T-cell (primary cell): ENCODE data around the gene LRP1B. TPM values are rescaled to one million over a fixed set of nuclear protein-coding genes. Genes with fewer than 3 reads are reported as not detected.

Source experiments
- ATAC-seq, 4 experiments: fragments of 200-7000 bp in 3 of 4; fragments of 150-1000 bp in 1 of 4; cut with Tn5 transposase; replicated peaks in 1 of 4; 1 replicate in 3 of 4; 2 replicates in 1 of 4; pipeline ENCODE4 v1.10.0; 2021; ENCODE audit warnings: moderate library complexity in 3 of 4, mild to moderate bottlenecking in 2 of 4, moderate number of reproducible peaks in 1 of 4
- CTCF ChIA-PET, 2 donors: fragments of 300-600 bp; sonication (Branson Sonifier 250); formaldehyde crosslinking; loops; one replicate each; lab custom pipeline; 2022; ENCODE audit warnings: antibody characterized with exemption in 2 of 2; lab: Charles Lee
- POLR2A ChIA-PET, 2 donors: fragments of 300-600 bp; sonication (Branson Sonifier 250); formaldehyde crosslinking; loops; one replicate each; lab custom pipeline; 2022; ENCODE audit warnings: antibody characterized with exemption in 2 of 2; lab: Charles Lee
- DNase-seq, 35 experiments: peaks; one replicate each; pipeline versions ENCODE4 v3.0.0 to v3.0.0-alpha.2; 2013 to 2023
- H3K27ac ChIP-seq: one replicate; pipeline ENCODE4 v1.5.1; 2013; ENCODE audit warnings: low read length
- H3K27me3 ChIP-seq, 2 experiments: replicated peaks in 1 of 2; 1 replicate in 1 of 2; 2 replicates in 1 of 2; pipeline versions ENCODE4 v1.6.1 to v1.7.0; 2013; ENCODE audit warnings: low read length in 1 of 2, mixed read lengths in 1 of 2; ENCODE audit not compliant: control insufficient read depth in 2 of 2, insufficient read depth in 2 of 2; ENCODE audit errors: extremely low read depth in 1 of 2
- H3K36me3 ChIP-seq, 2 donors: 1 replicate in 1 of 2; 2 replicates in 1 of 2; pipeline versions ENCODE4 v1.6.1 to v1.7.0; 2013; ENCODE audit warnings: low read length in 1 of 2; ENCODE audit not compliant: control insufficient read depth in 2 of 2, insufficient read depth in 1 of 2; ENCODE audit errors: extremely low read depth in 1 of 2
- H3K4me1 ChIP-seq, 2 experiments: 1 replicate in 1 of 2; 2 replicates in 1 of 2; pipeline versions ENCODE4 v1.6.1 to v1.7.0; 2013; ENCODE audit warnings: low read length in 2 of 2, mixed read lengths in 1 of 2; ENCODE audit not compliant: insufficient read depth in 2 of 2, control insufficient read depth in 1 of 2; ENCODE audit errors: extremely low read depth in 1 of 2
- H3K4me3 ChIP-seq, 2 donors: 1 replicate in 1 of 2; 2 replicates in 1 of 2; pipeline versions ENCODE4 v1.5.1 to v1.7.0; 2013; ENCODE audit warnings: mild to moderate bottlenecking in 2 of 2, low read length in 1 of 2, moderate library complexity in 1 of 2; ENCODE audit not compliant: control insufficient read depth in 1 of 2; ENCODE audit errors: extremely low read depth in 1 of 2
- H3K9me3 ChIP-seq: 2 replicates; pipeline ENCODE4 v1.7.0; 2013
- H3K27ac Mint-ChIP-seq, 2 donors: one replicate each; pipeline ENCODE4 v1.8.0; 2020 to 2021; ENCODE audit warnings: mild to moderate bottlenecking in 2 of 2, mixed read lengths in 2 of 2
- H3K27me3 Mint-ChIP-seq, 2 donors: one replicate each; pipeline ENCODE4 v1.8.0; 2021 to 2022; ENCODE audit warnings: mixed read lengths in 2 of 2
- H3K36me3 Mint-ChIP-seq: one replicate; pipeline ENCODE4 v1.8.0; 2021; ENCODE audit warnings: mixed read lengths
- H3K4me1 Mint-ChIP-seq, 3 donors: one replicate each; pipeline ENCODE4 v1.8.0; 2020 to 2022; ENCODE audit warnings: mixed read lengths in 3 of 3, mild to moderate bottlenecking in 1 of 3
- H3K4me3 Mint-ChIP-seq, 3 donors: one replicate each; pipeline ENCODE4 v1.8.0; 2020 to 2022; ENCODE audit warnings: mild to moderate bottlenecking in 3 of 3, mixed read lengths in 3 of 3, moderate library complexity in 3 of 3
- H3K9me3 Mint-ChIP-seq, 3 donors: one replicate each; pipeline ENCODE4 v1.8.0; 2020 to 2022; ENCODE audit warnings: mixed read lengths in 3 of 3
- WGBS: methylation state at CpG from one replicate; pipeline ENCODE4 v1.1.5; 2013; ENCODE audit warnings: missing lambda C conversion rate; ENCODE audit not compliant: insufficient coverage; 5-methylcytosine and 5-hydroxymethylcytosine counted together
- total RNA-seq, 35 experiments: library from RNA in 6 of 35; stranded (reverse) in 6 of 35; fragments of 120-200 nt in 1 of 35; gene quantifications; one replicate each; pipeline versions ENCODE4 v1.2.1 to v1.2.4 and lab custom pipeline; 2013 to 2026

Gene LRP1B
- total RNA-seq, 5 donors from 2014 or later (not counting 1 experiment from before 2014, with no cell fraction given) = not detected

DNA sequence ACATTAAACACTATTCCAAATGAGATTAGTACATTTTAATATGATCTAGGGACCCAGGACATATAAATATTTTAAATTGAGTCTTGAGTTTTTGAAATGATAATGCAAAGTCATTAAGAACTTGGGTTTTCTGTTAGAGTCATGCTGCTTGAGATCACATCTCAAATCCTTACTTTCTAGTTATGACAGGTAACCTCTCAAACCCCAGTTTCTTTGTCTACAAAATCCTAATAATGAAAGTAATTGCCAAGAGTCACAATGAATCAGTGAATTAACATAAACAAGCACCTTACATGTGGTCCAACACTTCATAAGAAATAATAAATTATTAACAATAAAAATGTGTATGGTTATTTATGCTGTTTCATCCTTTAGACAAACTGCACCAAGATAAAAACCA is 607.6 kb downstream of the LRP1B start:
- Mint-ChIP-seq H3K27me3 (no peaks in the 10 kb centered on the region), H3K27ac (no peak overlapping the region), H3K36me3 (no peaks in the 10 kb centered on the region), H3K4me1 (no peaks in the 10 kb centered on the region), H3K9me3 (peaks cover 0 to 22% (median 3%) of the 10 kb centered on the region in 3 donors), H3K4me3 (no peak overlapping the region)
- POLR2A ChIA-PET = no interaction called here
- H3K4me3 ChIP-seq = no peak overlapping the region
- H3K36me3 ChIP-seq = no peaks in the 10 kb centered on the region
- no peaks in the 10 kb centered on the region for H3K9me3 ChIP-seq
- ATAC-seq (no peak), DNase-seq (no peak)
- CTCF ChIA-PET = interaction anchor here in 1 of 2 donors (0.6 kb wide), 1 partner anchor 259 kb away, joined by 7 read pairs; no protein-coding TSS in a partner anchor
- no peaks in the 10 kb centered on the region for H3K4me1 ChIP-seq
- H3K27me3 ChIP-seq = no peaks in the 10 kb centered on the region
- no peak overlapping the region for H3K27ac ChIP-seq

DNA sequence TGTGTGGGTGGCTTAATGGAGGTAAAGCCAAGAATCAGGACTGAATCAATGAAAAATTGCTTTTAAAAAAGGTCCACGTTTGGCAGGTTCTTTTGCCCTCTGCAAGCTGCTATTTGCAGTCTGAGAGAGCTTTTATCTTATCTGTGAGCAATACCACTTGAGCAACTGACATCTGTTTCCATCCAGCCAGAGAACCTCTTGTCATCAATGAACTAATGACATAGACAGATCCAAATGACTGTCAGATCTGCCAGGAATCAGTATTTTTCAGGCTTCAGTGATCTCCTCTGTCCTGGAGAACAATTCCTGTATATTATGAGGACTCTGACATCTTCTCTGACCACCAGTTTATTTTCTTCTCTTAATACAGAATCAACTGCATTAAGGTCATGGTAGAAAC is 608.1 kb downstream of the LRP1B start:
- Histone ChIP-seq H3K9me3 (no peaks in the 10 kb centered on the region), H3K36me3 (no peaks in the 10 kb centered on the region), H3K4me1 (no peaks in the 10 kb centered on the region), H3K27me3 (no peaks in the 10 kb centered on the region), H3K4me3 (no peak overlapping the region), H3K27ac (no peak overlapping the region)
- H3K27me3 Mint-ChIP-seq = no peaks in the 10 kb centered on the region
- ChIA-PET CTCF (no interaction called here), POLR2A (no interaction called here)
- no peak for DNase-seq
- no peaks in the 10 kb centered on the region for H3K4me1 Mint-ChIP-seq
- peaks cover 0 to 25% (median 3%) of the 10 kb centered on the region in 3 donors for H3K9me3 Mint-ChIP-seq
- H3K4me3 Mint-ChIP-seq = no peak overlapping the region
- H3K36me3 Mint-ChIP-seq = no peaks in the 10 kb centered on the region
- no peak for ATAC-seq
- H3K27ac Mint-ChIP-seq = no peak overlapping the region
- WGBS = 50% methylated on average over 1 of the region's 1 CpG

DNA sequence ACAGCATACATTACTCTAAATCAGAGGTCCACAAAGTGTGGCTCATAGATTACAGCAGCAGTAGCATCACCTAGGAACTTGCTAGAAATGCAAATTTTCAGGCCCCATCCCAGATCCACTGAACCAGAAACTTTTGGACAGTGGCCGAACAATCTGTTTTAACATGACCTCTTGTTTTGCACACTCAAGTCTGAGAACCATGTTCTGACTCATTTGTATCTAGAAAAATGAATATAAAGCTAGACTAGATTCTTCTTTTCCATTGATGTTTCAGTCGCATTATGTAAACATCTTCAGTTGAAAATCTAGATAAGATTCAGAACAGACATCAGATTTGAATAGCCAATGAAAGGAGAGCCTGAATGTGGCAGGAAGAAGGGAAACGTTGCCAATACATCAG is 608.8 kb downstream of the LRP1B start:
- ChIA-PET POLR2A (no interaction called here), CTCF (no interaction called here)
- Mint-ChIP-seq H3K4me1 (no peaks in the 10 kb centered on the region), H3K9me3 (peaks cover 0 to 25% (median 3%) of the 10 kb centered on the region in 3 donors), H3K27ac (no peak overlapping the region), H3K36me3 (no peaks in the 10 kb centered on the region), H3K27me3 (no peaks in the 10 kb centered on the region), H3K4me3 (no peak overlapping the region)
- ATAC-seq (no peak), DNase-seq (no peak)
- H3K27ac ChIP-seq = no peak overlapping the region
- H3K36me3 ChIP-seq = no peaks in the 10 kb centered on the region
- 67% methylated on average over 1 of the region's 3 CpGs for WGBS
- H3K9me3 ChIP-seq = no peaks in the 10 kb centered on the region
- no peaks in the 10 kb centered on the region for H3K27me3 ChIP-seq
- no peak overlapping the region for H3K4me3 ChIP-seq
- no peaks in the 10 kb centered on the region for H3K4me1 ChIP-seq

DNA sequence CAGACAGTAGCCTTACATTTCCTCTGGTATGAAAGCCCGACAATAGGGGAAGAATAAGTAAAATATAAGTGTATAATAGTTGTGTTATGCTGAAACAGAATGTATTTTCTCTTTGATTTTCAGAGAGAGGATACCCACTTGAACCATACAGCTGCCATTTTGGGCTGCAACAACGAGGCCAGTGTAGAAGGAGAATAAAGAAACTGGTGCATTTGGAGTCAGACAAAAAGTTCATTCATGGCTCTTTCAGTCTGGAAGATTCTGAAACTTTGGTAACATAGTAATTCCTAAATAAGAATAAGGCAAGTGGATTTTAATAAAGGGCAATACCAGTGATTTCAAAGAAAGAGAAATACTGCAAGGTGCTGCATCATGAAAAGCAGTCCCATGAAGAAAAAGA is 610.9 kb downstream of the LRP1B start:
- Histone ChIP-seq H3K27me3 (no peaks in the 10 kb centered on the region), H3K9me3 (no peaks in the 10 kb centered on the region), H3K4me3 (no peak overlapping the region), H3K27ac (no peak overlapping the region), H3K36me3 (no peaks in the 10 kb centered on the region), H3K4me1 (no peaks in the 10 kb centered on the region)
- no peaks in the 10 kb centered on the region for H3K36me3 Mint-ChIP-seq
- no peak overlapping the region for H3K4me3 Mint-ChIP-seq
- no CpG with 5 or more reads among the region's 2 CpGs for WGBS
- no peak overlapping the region for H3K27ac Mint-ChIP-seq
- CTCF ChIA-PET = no interaction called here
- POLR2A ChIA-PET = no interaction called here
- no peak for ATAC-seq
- no peaks in the 10 kb centered on the region for H3K27me3 Mint-ChIP-seq
- DNase-seq = no peak
- H3K9me3 Mint-ChIP-seq = peaks cover 0 to 23% (median 4%) of the 10 kb centered on the region in 3 donors
- H3K4me1 Mint-ChIP-seq = no peaks in the 10 kb centered on the region

DNA sequence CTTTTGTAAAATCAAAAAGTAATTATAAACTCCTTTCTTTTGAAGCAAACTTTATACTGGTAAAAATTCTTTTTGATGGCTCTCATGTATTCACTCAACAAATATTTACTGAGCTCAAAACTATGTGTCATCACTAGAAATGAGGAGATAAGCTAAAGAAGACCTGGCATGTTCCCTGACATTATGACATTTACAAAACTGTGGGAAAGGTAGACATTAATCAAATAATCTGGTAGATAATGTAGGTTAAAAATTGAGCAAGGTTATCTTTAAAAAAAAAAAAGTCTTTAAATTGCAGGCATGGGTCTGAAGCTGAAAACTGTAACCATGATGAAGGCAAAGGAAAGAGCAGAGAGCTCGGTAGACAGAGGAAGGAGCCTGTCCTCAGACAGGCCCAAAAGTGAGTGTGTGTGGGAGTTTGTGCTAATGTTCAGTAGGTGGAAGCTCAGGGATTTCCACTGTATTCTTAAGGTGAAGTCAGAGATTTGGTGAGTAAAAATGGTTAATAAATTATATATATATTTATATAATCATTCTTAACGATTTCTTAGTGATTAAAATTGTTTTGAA is 612.9 kb downstream of the LRP1B start:
- Mint-ChIP-seq H3K9me3 (peaks cover 4 to 17% (median 4%) of the 10 kb centered on the region in 3 donors), H3K27ac (no peak overlapping the region), H3K36me3 (no peaks in the 10 kb centered on the region), H3K4me3 (no peak overlapping the region), H3K4me1 (no peaks in the 10 kb centered on the region), H3K27me3 (no peaks in the 10 kb centered on the region)
- Histone ChIP-seq H3K27me3 (no peaks in the 10 kb centered on the region), H3K4me3 (no peak overlapping the region), H3K27ac (no peak overlapping the region), H3K9me3 (no peaks in the 10 kb centered on the region), H3K4me1 (no peaks in the 10 kb centered on the region), H3K36me3 (no peaks in the 10 kb centered on the region)
- ChIA-PET CTCF (no interaction called here), POLR2A (no interaction called here)
- ATAC-seq = no peak
- DNase-seq = no peak
- 100% methylated on average over 1 of the region's 2 CpGs for WGBS

DNA sequence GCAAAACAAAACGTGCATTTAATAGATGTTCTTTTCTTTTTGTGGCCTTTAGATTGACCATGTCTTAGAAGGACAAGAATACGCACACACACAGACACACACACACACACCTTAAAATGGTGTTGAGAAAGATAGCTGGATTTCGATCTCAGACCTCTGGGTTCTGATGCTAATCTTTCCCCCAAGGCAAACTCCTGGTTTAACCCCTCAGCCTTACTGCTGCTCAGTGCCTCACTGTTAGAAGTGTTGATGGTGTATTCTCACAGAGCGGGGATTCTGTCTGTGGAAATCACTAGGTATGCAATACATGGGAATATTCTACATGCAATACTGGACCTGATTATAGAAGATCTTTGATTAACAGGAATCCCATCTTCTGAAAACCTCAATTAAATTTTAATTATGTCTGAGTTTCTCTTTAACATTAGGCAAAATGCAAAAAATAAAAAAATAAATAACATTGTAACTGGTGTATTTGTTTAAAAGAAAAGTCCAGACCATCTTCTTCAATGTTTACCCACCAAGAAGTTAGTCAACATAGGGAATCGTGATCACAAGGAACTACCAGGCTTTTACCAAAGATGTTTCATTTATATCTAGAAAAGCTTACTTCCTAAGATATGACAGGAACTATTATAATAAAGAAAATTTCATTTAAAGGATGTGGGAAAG is 613.5 kb downstream of the LRP1B start:
- Mint-ChIP-seq H3K4me3 (no peak overlapping the region), H3K27me3 (no peaks in the 10 kb centered on the region), H3K9me3 (peaks cover 4 to 16% (median 7%) of the 10 kb centered on the region in 3 donors), H3K27ac (no peak overlapping the region), H3K4me1 (no peaks in the 10 kb centered on the region), H3K36me3 (no peaks in the 10 kb centered on the region)
- no peaks in the 10 kb centered on the region for H3K36me3 ChIP-seq
- H3K9me3 ChIP-seq = no peaks in the 10 kb centered on the region
- H3K4me1 ChIP-seq = no peaks in the 10 kb centered on the region
- H3K4me3 ChIP-seq = no peak overlapping the region
- ChIA-PET CTCF (no interaction called here), POLR2A (no interaction called here)
- WGBS = no CpG with 5 or more reads among the region's 5 CpGs
- no peak overlapping the region for H3K27ac ChIP-seq
- H3K27me3 ChIP-seq = no peaks in the 10 kb centered on the region
- ATAC-seq = no peak
- DNase-seq = no peak
